Measurements from ENCODE around the gene CSAD. TPM values are rescaled to one million over a fixed set of nuclear protein-coding genes. Genes with fewer than 3 reads are reported as not detected.

The CSAD gene

Small RNAs within 50 kb of the gene (small RNA-seq; reads per million reads assigned to genes)
- gene HIGD1AP1 (ENCODE audit: low read depth) (not detected), gene RNU6-333P (ENCODE audit: low read depth) (not detected)
